DMS 273 (cell line): ENCODE results near the gene ANXA8.

Experiments
- DNase-seq: peaks from one replicate; lab custom pipeline; 2025; ENCODE audit not compliant: unreplicated experiment; lab: John Stamatoyannopoulos, UW

ANXA8 gene

DNA sequence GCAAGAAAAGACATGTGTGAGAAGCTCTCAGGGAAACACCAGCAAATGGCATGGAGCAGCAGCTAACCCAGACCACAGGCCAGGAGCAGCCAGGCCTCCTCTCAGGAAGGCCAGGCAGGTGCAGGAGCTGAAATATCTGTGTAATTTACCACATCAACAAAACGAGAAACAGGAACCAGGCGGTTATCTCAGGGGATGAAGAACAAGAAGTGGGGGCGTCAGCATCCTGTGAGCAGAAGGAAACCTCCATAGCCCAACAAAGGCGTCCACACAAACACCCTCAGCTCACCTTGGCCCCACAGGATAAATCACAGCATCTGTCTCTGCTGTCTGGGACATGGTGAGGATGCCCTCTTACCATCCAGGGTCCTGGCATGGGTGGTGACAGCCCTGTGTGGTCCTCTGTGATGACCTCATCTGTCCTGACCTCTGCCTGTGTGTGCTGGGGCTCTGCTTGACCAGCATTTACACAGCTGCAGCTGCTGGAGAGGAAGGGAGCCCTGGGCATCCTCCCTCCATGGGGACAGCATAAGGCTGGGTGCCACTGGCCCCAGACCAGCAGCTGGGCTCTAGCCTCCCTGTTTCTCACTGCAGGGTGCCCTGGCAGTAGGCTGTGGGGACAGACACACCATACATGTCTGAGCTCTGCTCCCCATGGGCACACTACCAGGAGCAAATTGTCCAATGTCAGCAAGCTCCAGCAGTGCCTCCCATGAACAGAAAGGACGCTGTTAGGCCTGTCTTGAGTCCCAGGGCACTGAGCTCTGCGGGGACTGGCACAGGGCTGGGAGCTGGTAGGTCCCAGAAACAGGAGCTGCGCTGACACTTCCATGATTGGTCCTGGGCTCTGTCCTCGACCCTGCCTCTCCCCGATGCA, 34.6 kb downstream of the ANXA8 start:
- no peak for DNase-seq

DNA sequence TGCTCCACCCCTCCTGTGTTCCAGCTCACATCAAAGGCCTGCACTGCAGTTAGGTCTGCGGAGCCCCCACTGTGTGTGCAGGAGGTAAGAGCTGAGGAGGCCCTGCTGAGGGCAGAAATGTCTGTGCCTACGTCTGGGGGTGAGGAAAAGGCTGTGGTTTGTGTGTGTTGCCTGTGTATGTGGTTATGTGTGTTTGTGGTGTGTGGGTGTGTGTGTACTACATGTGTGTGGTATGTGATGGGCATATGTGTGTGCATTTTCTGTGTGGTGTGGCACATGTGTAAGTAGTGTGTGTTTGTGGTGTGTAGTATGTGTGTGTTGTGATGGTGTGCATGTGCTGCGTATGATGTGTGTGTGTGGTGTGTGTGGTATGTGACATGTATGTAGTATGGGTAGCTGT, 36.2 kb downstream of the ANXA8 start:
- DNase-seq, result no peak

DNA sequence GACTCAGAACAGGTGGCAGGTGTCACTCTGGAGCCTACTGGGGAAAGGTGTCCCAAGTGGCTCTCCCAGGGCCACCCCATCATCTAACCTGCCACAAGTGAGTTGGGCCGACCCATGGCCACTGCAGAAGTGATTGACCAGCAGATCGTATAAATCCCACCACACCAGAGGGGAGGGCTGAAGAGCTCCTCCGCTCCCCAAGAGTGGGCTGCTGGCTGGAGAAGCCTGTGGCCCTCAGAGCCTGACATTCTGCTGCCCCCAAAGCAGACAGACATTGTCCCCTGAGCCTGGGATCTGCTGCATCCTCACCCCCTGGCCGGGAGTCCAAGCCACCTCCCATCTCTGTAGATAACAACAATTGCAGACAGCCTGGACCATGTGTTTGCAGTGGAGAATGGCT, 36.7 kb downstream of the ANXA8 start:
- DNase-seq, result no peak

DNA sequence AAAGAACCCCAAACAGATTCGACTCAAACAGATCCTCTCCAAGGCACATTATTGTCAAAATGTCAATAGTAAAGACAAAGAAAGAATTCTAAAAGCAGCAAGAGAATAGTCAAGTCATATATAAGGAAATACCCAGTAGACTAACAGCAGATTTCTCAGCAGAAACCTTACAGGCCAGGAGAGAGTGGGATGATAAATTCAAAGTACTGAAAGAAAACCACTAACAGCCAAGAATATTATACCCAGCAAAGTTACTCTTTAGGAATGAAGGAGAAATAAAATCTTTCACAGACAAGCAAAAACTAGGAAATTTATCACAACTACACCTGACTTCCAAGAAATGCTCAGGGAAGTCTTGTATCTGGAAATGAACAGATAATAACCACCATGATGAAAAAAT, 38.2 kb downstream of the ANXA8 start:
- no peak for DNase-seq

DNA sequence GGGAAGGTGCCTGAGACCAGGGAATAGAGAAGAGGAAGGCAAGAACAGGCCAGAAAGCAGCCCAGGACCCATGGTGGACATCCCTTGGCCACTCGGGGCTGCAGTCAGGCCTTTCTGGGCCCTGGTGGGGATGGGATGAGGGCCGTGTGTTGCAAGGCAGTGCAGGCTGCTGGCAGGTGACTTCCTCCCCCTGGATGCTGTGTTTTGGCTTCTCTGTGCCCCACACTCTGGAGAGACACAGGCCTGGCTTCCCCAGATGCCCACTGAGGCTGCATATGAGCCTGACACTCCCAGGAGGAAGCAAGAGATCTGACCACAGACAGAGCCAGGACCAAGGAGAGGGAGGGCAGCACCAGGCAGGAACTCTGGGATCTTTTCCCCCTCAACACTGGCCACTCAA, 39.9 kb downstream of the ANXA8 start:
- DNase-seq, result no peak

DNA sequence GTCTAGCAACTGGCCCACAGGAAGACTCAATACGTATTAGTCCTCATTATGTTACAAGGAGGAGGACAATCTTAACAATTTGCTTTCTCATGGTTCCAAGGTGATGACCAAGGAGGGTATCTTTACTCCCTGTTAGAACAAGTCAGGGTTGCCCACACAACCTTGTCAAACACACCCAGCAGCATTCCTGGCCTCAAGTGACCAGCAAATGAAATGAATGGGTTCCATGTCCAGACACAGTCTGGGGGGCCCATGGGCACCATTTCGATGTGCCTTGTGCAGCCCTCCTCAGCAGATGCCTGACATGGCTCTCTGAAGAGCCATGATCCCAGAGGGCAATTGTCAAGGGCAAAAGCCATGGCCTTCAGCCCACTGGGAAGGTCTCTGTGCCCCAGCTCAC, 40.8 kb downstream of the ANXA8 start:
- no peak for DNase-seq

DNA sequence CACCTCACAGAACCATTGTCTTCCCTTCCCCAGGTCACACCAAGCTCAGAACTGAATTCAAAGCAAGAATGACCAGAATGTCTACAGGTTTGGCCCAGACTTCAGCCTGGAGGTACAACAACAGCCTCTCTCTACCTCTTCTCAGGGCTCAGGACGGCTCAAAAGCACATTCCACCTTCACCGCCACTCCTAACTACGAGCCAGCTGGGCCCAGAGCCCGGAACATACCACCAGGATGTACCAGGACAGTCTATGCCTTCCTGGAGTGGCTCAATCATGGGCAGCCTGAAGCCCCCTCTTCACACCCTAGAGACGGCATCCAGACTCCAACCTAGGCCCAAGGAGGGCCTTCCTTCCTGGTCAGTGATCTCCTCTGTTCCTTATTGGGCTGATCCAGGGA, 41.6 kb downstream of the ANXA8 start:
- DNase-seq, result no peak

DNA sequence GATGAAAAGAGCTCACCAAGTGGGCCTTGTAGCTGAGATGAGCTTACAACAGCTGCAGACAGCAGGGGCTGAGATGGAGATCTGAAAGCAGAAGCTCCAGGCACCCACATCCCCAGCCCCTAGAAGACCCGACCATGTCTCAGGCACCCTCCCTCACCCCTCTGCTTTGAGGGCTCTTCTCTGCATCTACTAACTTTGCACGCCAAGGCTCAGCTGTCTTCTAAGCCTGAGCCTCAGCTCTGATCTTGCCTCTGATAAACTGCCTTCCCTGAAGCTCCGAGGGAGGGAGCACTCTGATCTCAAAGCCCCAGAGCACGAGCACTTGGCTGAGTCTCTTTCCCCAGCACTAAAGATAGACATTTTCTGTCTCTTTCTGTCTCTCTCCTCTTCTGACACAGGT, 42.0 kb downstream of the ANXA8 start:
- no peak for DNase-seq

DNA sequence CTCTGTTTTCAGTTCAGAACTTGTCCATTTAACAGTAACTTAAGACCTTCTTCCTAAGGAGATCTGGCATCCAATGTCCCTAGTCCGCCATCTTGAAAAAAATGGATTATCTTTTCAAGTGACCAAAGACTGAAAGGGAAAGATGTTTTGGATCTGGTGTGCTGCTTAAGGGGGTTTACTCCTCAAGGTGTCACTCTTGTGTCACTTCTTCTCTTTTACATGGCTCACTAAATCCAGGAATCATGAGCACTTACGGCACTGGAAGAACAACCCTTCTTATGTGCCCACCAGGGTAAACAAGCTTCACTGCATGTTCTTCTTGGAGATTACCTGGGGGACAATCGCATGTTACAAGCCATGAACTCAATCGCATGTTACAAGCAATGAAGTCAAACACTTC, 43.7 kb downstream of the ANXA8 start:
- no peak for DNase-seq

DNA sequence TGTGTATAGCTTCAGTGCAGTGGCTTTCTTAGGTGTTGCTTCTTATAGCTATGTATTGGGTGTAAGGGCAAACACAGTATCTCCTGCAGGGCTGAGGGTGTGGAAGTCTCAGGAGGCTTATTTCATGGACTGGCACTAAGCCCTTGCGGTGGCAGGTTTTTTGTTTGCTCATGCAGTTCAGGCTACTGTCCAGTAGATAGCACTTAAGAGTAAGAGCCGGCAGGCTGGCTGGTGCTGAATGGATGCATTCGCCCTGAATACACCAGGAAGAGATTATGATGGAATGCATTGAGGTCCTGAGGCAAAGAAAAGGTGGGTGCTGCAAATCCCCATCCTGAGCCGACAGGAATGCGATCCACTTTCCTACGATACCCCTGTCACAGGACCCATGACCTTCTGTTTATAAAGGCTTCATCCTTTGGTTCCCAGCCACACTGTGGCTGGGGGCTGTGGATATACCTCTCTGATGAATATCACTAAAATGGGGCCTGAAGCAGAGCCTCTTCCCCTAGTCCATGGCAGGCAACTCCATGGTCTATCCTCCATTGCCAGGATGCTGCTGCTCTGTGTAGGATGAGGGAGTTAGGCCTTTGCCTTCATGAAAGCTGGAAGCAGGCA, 44.9 kb downstream of the ANXA8 start:
- DNase-seq, result peak; percentile 45

DNA sequence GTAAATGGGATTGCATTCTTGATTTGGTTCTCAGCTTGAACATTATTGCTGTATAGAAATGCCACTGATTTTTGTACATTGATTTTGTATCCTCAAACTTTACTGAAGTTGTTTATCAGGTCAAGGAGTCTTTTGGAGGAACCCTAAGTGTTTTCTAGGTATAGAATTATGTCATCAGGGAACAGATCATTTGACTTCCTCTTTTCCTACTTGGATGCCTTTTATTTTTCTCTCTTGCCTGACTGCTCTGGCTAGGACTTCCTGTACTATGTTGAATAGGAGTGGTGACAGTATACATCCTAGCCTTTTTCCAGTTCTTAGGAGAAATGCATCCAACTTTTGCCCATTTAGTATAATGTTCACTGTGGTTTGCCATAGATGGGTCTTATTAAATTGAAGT, 48.8 kb downstream of the ANXA8 start:
- no peak for DNase-seq

DNA sequence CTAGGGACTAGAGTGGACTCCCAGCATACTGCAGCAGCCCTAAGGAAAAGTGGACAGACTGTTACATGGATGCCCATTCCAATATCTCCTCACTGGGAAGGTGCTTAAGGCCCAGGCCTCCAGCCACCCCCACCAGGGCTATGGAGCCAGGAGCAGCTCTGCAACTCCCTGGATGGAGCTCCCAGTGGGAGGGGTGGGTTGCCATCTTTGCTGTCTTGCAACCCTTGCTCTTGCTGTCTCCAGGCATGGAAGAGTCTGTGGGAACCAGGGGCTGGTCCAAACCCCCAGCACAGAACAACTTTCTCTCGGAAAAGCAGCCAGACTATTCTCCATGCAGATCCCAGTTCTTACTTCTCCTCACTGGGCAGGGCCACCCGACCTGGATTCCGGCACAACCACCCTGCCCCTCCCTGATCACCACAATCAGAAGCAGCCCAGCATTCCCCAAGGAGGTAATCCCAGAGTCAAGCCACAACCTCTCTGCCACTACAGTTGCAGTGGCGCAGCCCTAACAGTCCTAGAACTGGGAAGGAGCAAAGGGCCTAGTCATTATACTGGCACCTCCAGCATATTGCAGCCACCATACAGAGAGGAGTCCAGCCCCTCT, 58.0 kb downstream of the ANXA8 start:
- DNase-seq, result no peak

DNA sequence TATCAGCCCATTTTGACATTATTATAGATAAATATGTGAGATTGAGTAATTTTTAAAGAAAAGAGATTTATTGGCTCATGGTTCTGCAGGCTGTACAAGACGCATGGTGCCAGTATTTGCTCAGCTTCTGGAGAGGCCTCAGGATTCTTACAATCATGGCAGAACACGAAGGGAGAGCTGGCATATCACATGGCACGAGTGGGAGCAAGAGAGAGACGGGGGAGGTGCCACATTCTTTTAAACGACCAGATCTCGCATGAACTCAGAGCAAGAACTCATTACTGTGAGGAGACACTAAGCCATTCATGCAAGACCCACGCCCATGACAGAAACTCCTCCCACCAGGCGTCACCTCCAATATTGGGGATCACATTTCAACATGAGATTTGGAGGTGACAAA, 59.7 kb downstream of the ANXA8 start:
- DNase-seq, result no peak

DNA sequence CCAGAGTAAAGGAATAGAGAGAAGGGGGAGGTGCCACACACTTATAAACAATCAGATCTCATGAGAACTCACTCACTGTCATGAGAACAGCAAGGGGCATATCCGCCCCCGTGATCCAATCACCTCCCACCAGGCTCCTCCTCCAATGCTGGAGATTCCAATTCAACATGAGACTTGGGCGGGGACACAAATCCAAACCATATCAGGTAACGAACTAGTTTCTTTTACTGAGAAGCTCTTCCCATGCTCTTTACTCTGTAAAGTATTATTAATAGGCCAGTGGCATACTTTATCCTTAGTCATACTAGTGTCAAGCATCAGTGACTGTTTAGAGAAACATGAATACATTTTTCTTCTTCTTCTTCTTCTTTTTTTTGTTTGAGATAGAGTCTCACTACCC, 60.4 kb downstream of the ANXA8 start:
- no peak for DNase-seq

DNA sequence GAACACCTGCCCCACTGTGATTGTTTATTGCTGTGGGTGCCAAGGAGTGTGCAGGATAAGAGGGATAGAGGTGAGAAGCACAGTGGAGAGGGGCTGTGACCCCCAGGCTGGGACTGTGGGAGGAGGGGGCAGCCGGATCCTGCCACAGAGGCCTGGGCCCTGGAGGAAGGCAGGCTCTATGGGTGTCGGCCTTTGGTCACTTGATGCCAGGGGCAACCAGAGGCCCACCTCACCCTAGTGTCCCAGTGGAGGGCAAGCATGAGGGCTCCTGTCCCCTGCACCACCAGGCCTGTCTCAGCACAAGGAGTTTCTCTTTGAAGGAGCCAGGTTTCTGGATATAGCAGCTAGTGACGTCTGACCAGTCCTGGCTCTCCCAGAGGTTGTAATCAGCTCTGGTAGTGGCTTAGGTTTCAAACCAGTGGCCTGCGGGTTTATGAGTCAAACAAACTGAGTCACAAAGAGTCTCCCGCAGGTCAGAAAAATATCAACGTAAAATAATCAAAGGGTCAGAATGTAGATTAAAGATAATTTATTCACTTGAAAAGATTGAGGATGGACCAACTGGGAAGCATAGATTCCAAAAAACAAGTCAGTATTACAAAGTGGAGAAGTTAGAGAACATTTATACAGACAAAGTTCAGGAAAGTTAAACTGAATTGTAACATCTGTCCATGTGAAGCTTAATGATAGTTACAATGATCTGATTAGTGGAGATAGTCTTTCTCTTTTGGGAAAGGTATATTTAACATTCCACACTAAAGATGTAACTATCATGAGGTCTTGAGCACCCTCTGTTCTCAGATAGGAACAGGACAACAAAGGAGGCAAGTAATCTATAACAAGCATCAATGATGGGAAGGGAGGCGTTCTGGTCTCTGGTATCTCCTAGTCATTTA, 62.6 kb downstream of the ANXA8 start:
- DNase-seq, result no peak

DNA sequence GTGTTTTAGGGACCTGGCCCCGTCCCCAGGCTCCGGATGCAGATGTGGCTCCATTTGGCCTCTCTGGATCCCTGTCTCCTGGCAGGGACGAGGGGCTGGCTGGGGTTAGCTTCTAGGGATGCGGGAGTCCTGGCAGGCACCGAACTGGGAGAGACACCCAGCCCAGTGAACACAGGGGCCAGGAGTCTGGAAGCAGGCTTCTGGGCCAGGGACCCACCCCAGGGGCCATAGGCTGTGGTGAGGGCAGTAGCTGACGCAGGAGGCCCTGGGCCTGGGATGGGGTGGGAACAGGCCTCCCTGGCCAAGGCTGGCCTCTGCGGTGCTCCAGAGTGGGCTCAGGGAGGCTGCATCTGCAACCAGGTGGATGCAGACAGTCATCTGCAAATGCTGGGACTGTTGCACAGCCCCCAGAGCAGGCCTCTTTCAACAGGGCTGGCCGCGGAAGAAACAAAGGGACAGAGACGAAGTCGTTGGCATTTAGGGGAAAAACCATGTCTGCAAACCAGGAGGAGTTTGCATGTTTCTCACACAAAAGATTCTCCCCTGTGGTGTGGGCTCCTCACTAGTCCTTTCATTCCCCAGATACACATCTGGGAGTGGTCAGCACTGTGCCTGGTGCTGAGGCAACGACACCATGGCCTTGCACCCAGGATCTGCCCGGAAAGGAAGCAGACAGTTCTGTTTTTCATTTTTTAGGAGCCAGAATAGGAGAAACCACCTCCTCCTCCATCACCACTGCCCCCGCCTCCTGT, 63.4 kb downstream of the ANXA8 start:
- no peak for DNase-seq

DNA sequence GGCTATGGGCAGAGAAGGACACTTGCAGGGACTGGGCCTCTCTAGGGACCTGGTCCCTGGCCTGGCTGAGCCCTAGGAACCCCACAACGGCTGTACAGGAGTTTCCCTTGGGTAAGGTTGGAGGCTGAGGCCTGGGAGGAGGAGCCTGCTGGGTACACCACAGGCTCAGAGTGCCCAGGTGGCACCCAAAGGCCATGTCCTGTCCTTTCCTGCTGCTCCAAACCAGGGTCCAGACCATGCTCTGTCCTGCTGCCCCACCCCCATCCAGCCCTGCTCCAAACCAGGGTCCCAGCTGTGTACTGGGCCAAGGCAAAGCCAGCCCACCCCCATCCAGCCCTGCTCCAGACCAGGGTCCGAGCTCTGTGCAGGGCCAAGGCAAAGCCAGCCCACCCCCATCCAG, 64.5 kb downstream of the ANXA8 start:
- no peak for DNase-seq

DNA sequence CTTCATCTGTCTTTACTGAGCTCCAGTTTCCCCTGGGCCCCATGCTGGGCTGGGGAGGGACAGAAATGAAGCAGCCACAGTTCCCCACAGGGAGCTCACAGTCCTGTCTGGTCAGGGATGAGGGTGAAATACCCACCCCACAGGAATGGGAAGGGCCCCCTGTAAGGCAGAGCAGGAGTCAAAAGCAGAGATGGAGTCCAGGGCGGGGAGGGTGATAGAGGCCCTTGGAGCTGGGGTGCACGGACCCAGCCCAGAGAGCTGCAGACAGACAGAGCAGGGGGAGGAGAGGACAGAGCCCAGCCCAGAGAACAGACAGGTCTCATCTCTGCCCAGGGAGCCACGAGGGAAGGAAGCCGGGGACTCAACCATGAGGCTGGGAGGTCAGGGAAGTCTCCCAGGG, 64.9 kb downstream of the ANXA8 start:
- DNase-seq, result no peak

DNA sequence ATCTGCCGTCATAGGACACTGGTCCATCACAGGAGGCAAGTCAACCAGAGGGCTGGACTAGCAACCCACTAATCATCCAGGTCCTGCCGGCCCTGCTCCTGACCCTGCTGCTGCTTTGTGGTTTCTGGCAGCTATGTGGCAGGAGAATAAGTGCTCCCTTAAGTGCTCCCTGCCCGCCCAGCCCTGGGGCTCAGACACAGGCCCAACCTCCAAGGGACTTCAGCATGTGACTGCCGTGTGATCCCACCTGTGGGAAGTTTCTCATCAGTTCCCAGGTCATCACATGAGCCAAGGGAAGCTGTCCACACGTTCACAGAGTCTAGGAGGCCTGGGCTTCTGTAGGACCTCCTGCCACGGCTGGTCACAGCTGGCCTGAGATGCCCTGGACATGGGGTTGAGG, 65.6 kb downstream of the ANXA8 start:
- DNase-seq, result no peak
